Fibroblast of mammary gland (primary cell): ENCODE measurements around the gene LRP1B.

Experiments
- DNase-seq: peaks from one replicate; pipeline ENCODE4 v3.0.0-alpha.2; 2010; ENCODE audit warnings: low read depth
- H3K4me3 ChIP-seq: 2 replicates; pipeline ENCODE4 v1.5.1; 2011; ENCODE audit warnings: low read depth, mild to moderate bottlenecking, low read length, moderate library complexity; ENCODE audit not compliant: control insufficient read depth
- TF ChIP-seq, protein P1 (sequence below): conservative IDR thresholded peaks from 2 replicates; pipeline ENCODE4 v1.5.1; 2011; ENCODE audit warnings: low read depth, low read length, inconsistent platforms; ENCODE audit not compliant: control insufficient read depth, insufficient read depth

Gene LRP1B

DNA sequence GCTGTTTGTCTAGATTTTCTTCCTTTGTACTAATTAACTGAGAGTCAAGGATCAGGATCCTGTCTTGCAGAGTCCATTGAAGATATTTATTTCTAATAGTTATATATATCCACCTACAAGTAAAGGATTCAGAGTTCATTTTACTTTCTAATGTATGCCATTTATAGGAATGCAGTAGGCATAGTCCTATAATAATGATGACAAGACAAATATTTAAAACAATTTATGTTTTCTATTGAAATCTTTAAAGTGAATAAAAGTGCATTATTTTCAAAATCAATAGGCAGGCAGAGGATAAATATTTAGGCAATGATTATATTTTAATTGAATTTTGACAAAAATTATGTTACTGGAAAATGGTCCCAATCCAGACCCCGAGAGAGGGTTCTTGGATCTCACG lies 1919.9 kb downstream of the LRP1B start:
- no peak for DNase-seq
- H3K4me3 ChIP-seq, result no peak overlapping the region
- TF ChIP-seq, protein P1, sequence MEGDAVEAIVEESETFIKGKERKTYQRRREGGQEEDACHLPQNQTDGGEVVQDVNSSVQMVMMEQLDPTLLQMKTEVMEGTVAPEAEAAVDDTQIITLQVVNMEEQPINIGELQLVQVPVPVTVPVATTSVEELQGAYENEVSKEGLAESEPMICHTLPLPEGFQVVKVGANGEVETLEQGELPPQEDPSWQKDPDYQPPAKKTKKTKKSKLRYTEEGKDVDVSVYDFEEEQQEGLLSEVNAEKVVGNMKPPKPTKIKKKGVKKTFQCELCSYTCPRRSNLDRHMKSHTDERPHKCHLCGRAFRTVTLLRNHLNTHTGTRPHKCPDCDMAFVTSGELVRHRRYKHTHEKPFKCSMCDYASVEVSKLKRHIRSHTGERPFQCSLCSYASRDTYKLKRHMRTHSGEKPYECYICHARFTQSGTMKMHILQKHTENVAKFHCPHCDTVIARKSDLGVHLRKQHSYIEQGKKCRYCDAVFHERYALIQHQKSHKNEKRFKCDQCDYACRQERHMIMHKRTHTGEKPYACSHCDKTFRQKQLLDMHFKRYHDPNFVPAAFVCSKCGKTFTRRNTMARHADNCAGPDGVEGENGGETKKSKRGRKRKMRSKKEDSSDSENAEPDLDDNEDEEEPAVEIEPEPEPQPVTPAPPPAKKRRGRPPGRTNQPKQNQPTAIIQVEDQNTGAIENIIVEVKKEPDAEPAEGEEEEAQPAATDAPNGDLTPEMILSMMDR, result no peak

DNA sequence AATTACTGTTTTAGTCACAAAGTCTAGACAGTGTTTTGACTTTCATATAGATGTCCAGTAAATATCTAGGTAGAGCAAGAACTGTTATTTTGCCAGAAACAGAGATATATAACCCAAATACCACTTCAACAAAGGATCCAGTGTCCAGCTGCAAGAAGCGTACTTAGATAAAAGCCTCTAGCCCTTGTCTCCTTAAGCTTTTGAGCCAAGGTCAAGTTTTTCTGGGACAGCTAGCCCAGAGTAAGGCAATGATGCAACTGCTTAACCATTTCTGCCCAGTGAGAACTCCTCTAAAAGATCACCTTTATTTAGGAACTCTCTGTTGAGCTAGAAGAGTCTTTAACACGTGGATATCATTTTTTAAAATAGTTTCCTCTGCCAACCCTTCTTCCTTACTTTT lies 1925.7 kb downstream of the LRP1B start:
- TF ChIP-seq, protein P1, result no peak

DNA sequence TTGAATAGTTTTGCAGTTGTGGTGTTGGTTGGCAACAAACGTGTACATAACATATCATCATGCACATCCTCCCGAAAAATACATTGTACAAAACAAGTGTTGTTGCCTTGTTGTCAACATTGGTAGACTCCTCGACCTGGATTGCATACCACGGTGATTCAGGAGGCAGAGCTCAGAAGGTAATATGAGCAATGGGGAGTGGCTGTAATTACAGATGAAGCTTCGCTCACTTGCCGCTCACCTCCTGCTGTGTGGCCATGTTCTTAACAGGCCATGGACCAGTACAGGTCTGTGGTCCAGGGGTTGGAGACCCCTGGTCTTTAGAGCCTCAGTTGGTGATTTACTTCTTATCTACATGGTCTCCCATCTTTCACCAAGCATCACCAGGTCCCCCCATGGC lies 1927.5 kb downstream of the LRP1B start:
- no peak overlapping the region for H3K4me3 ChIP-seq
- TF ChIP-seq, protein P1, result no peak
- DNase-seq, result no peak

More for the DNA sequence above, 1925.7 kb downstream of the LRP1B start:
- H3K4me3 ChIP-seq, result no peak overlapping the region
- DNase-seq, result no peak

DNA sequence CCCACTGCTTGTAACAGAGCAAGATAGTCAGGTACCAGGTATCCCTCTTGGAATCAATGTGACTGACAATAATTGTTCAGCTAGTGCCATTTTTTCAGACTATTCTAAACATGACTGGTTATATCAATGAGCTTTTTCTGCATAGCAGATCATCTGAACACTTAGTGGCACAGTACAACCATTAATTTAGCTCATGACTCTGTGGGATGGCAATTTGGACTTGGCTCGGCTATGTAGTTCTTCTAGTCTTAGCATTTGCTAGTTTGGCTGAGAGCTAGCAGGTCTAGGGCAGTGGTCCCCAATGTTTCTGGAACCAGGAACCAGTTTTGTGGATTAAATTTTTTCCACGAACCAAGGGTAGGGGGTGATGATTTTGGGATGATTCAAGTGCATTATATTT lies 1929.2 kb downstream of the LRP1B start:
- DNase-seq, result no peak
- TF ChIP-seq, protein P1, result no peak
- H3K4me3 ChIP-seq, result no peak overlapping the region

DNA sequence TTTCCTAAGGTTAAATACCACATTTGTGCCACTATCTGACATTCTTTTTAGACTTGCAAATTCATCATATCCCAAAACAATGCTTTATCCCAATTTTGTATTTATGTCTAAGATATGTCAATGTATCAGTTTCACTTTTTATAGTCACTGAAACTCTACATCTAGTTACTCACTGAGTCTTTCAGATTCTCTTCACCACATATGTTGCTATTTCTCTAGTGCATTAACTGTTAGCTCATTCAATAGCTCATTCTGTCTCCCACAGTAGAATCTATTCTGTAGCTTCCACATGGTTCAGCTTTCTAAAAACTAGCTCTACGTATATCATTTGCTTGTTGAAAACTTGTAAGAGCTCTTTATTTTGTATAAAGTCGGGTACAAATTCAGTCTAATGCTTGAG lies 1930.1 kb downstream of the LRP1B start:
- TF ChIP-seq, protein P1, result no peak
- no peak for DNase-seq
- no peak overlapping the region for H3K4me3 ChIP-seq

DNA sequence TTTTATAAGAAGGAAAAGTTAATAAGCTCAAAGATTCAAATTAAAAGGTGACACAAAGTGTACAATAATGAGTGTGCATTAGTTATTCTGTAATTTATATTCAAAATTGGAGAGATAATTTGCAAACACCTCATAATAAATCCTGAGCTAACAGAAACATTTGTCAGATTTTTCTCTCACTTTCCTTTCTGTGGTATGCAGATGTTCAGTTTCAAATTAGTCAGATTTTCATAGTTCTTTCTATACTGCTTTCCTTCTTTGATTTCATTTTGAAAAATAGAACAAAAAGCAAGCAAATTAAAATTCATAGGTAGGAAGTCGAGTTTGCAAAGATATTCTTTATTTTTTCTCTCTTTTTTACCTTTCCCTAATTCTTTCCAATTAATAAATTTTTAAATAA lies 1930.5 kb downstream of the LRP1B start:
- TF ChIP-seq, protein P1, result no peak
- DNase-seq, result no peak
- H3K4me3 ChIP-seq, result no peak overlapping the region

DNA sequence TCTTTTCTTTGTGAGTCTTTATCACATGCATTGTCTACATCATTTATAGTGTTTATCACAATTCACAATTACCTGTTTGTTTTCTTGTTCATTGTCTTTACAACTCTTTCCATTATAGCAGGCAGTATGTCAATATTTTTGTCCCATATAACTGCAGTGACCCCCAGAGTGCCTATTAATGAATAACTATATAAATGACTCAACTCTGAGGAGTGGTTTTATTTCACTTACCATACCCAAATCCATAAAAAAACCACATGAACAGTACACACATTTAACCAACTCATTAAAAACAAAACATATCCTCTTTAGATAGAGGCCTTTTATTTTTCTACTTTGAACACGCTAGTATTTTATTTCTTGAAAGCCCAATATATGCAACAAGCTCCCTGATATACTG lies 1931.5 kb downstream of the LRP1B start:
- no peak overlapping the region for H3K4me3 ChIP-seq
- DNase-seq, result no peak
- TF ChIP-seq, protein P1, result no peak
